GM19397 (cell line): ENCODE measurements around the gene PAQR7.

Experiments
- ATAC-seq: cut with Tn5 transposase; IDR thresholded peaks from one replicate; pipeline ENCODE4 v1.9.1; 2021; ENCODE audit warnings: mild to moderate bottlenecking, moderate library complexity; ENCODE audit not compliant: unreplicated experiment

PAQR7 gene, protein sequence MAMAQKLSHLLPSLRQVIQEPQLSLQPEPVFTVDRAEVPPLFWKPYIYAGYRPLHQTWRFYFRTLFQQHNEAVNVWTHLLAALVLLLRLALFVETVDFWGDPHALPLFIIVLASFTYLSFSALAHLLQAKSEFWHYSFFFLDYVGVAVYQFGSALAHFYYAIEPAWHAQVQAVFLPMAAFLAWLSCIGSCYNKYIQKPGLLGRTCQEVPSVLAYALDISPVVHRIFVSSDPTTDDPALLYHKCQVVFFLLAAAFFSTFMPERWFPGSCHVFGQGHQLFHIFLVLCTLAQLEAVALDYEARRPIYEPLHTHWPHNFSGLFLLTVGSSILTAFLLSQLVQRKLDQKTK

DNA sequence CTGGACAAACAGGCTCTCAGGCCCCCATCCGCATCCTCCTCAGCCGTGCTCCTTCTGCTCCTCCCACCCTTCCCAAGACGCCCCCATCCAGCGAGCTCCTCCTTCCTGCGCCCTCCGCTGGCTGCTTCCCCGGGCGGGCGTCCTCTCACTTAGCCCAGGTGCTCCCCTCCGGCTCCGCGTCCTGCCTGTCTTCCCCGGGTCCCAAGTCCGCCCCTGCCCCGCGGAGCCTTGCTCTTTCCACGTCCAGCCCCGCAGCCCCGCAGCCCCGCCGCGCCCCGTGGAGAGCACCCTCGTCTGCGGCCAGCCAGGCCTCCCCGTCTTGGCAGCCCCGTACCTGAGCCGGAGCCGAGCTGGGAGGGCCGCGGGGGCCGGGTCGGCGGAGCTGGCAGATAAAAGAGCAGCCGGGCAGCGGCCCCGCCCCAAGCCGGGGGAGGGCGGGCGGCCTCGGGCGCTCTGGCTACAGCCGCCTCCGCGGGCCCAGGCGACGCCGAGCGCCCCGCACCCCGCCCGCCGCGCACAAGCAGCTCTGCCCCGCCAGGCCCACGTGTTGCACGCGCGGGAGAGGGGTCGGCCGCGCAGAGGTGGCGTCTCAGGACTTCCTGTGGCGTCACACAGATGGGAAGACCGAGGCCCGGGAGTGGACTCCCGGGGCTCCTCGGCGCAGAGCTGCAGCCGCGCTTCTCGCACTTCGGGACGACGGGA lies at the start of gene PAQR7:
PAQR7 (minus strand) TSS at position 555 of the 702 bp plus-strand sequence. CDS start 11,869 bp downstream, outside the sequence.
- peak; percentile 66 for ATAC-seq

GRCh38 chr1:25924454-25924853 lies 48.9 kb upstream of the PAQR7 start:
- ATAC-seq = no peak

DNA sequence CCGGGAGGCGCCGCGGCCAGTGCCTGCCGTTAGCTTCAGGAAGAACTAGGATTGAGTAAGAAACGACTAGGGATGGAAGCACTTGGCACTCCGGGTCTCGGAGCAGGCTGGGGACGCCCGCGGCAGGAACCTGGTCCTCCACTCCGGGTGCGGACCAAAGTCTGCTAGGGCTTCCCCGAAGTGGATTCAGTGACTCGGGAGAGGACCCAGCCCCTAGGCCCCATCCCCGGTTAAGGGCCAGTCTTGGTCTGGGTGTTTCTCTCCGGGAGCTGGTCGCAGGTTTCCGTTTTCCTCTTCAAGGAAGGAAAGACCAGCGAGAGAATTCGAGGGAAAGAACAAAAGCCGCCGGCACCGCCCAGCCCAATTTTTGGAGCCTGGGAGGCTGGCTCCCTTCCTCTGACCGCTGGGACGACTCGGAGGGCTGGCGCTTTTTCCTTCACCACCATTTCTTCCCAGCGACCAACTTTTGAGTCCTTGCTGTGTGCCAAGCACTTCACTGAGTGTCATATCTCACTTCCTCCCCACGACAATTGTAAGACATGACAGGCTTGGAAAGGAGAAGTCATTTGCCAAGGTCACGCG lies 47.6 kb upstream of the PAQR7 start:
- ATAC-seq = no peak

DNA sequence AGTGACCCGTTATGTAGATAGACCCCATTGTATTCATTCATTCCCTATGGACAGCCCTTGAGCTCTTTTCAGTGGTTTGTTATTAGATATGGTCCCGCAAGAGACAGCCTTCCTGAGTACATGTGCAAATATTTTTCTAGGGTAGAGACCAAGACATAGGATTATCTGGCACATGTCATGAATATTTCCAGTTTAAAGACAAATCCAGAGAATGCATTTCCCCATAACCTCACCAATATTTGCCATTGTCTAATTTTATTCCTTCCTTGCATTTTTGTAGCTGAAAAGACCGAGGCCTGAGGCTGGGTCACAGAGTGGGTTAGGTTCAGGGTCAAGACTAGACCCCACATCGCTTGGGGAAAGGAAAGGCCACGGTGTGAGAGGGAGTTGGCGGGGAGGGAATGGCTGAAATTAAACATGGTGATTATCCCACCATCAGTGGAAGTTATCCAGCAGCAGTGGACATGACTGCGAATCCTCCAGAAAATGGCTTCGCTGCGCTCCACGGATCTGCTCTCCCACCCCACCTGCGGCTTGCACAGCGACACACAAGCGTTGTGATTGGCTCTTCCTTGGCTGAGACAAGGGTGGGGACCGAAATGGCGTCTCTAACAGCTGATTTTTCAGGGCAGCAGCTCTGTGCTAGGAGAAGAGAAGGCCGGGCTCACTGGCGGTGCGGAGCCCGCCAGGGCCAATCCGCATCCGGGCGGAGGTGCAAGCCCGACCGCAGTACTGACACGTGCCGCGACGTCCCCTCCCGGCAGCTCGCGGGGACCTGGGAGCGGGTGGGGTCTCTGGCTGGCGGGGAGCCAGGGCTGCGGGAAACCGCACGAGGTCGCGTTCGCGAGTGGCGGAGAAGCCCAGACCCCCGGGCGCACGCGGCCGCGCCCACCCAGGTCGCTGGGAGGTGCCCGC lies 46.8 kb upstream of the PAQR7 start:
- ATAC-seq = no peak

DNA sequence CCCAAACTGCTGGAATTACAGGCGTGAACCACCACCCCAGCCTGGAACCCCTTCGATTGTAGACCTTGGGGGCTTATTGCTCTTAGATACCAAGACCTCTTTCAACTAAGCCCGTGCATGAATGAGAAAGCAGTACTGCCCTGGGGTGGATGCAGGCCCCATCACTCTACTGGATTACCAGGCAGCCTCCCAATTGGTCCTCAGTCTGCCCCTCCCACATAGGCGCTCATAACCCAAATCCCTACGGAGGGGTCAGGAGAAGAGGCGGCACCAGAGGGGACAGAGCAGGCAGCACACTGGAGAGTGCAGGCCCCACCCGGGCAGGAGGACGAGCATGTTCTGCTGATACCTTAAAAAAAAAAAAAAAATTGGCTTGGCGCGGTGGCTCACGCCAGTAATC lies 43.1 kb upstream of the PAQR7 start:
- no peak for ATAC-seq

GRCh38 chr1:25917996-25918395 lies 42.5 kb upstream of the PAQR7 start:
- ATAC-seq = no peak

GRCh38 chr1:25916460-25916859 lies 41.0 kb upstream of the PAQR7 start:
- ATAC-seq = no peak

GRCh38 chr1:25914074-25914995 lies 38.8 kb upstream of the PAQR7 start:
- ATAC-seq = no peak

GRCh38 chr1:25913206-25913605 lies 37.7 kb upstream of the PAQR7 start:
- no peak for ATAC-seq

- no peak for ATAC-seq
Observed at GRCh38 chr1:25912076-25912831, 36.7 kb upstream of the PAQR7 start.

DNA sequence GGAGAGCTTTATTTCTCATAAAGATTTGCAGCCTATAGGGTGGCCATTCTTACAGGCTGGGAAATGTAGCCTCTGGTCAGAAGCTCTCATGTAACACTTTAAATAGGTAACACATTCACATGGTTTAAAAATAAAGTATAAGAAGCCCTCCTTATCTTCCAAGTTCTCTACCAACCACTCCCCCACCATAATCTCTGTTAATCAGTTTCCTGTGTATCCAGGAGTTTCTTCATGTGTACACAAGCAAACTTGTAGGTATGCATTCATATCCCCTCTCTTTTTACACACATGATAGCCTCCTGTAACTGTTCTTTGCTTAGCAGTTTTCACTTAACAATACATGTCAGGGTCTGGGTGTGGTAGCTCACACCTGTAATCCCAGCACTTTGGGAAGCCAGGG lies 35.7 kb upstream of the PAQR7 start:
- no peak for ATAC-seq

DNA sequence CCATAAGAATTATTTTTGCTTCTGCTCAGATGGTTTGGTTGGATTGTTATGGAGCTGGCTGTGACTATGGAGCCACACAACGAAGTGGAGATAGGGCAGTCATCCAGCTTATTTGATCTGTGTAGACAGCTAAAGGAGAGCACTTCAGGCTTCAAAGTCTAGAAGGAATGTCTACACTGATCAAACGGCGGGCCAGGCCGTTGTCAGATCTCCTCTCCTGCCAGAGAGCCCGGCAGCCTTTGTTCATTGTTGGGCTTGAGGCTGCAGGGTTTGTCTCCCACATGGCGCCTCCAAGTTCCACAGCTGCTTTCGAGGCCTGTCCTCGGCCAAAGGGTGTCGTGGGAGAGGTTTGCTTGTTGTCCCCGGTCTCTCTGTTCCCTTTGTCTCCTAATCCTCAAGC lies 33.5 kb upstream of the PAQR7 start:
- ATAC-seq = no peak

DNA sequence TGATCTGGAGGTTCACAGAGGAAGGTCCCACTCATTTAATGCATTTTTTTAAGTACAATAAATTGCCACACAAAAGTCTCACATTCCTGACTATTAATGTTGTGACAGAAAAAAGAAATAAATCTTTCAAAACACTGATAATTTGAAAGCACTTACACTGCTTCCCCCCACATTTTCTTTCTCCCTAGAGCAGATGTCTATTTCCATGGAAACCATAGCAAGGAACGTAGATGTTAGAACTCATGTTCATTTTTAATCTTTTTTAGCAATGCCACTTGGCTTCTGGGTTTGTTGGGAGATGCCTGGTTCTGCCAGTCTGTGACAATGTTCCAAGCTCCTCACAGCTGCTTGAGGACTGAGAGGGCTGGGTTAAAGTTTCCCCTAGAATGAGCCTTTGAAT lies 32.7 kb upstream of the PAQR7 start:
- no peak for ATAC-seq

DNA sequence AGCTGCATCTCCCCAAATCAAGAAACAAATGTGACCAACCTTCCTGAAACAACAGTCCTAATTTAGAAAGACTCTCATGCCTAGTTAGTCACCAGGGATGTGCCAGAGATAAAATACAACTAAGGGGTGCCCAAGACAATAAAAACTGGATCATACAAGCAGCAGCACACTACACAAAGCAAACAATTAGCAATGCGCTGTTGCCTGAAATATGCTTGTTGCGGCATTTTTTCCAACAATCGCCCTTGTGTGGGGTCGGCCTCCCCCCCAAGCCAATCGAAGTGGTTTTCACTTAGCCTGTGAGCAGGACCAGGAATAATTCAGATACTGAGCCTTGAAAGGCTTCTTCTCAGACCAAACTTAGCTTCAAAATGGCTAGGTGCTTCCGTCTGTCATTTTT lies 32.1 kb upstream of the PAQR7 start:
- no peak for ATAC-seq

DNA sequence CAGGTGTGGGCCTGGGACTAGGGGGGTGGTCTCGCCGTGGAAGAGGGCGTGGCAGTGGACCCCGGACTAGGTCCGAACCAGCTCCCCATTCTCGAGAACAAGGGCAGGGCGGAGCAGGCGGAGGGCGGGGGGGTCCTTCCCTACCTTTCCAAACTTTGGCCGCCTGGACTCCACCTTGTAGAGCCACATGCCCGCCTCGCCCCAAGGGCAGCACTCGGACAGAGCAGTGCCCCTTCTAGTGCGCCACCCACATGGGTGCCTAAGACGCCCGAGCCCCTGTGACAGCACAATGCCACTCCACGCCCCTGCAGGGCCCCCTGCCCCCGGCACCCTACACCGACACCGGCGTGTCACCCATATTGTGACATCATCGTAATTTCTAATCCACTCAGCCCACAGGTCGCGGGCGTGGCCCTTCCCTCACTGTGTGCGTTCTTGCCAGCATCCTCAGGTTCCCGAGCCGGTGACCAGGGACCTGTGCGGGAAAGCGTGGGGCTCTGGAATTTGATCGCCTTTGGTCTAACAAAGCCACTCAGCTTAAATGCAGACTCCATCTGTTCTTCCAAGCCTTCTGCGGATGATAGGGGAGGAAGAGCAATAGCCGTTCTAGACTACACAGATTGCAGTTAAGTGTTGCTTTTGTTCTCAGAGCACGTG lies 31.3 kb upstream of the PAQR7 start:
- no peak for ATAC-seq

DNA sequence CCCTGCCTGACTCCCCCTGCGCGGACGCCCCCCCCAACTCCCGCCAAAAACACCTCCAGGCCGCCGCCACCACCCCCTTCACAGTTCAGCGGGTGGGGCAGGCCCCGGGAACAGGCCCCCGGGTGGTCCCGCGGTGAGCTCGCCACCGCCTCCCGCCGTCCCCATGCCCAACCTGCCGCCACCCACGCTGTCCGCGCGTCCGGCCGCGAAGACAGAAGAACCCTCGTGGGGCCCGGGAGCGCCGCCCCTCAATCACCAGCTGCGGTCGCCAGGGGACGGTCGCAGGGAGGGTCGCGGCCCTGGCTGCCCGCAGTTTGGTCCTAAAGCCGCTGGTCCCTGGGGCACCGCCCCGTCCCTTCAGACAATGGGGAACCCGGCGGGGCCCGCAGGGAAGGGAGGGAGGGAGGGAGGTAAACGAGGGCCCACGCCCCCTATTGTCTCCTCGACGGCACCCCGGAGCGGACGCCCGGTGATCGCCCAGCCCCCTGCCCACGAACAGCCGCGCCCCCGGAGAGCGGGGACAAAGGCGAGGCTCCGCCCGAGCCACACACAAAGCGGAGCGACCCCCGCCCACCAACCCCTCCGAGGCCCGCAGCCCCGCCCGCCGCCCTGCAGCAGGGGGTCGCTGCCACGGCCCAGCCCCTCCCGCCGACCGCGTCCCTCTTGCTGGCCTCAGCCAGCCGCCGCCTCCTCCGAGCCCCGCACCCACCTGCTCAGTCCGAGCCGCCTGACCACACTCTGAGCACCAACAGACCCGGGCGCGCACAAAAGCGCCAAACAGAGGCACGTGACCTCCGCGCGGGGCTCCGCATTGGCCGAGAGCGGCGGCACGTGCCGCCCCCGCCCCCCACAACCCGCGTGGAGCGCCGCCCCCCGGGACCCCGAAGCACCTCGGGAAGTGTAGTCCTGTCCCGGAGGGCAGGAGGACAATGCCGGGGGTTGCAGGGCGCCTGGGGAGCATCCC lies 30.5 kb upstream of the PAQR7 start, which contains the start of gene STMN1:
STMN1 (minus strand) TSS at position 740 of the 964 bp plus-strand sequence. CDS start 1,743 bp downstream, outside the sequence.
- peak; percentile 74 for ATAC-seq

DNA sequence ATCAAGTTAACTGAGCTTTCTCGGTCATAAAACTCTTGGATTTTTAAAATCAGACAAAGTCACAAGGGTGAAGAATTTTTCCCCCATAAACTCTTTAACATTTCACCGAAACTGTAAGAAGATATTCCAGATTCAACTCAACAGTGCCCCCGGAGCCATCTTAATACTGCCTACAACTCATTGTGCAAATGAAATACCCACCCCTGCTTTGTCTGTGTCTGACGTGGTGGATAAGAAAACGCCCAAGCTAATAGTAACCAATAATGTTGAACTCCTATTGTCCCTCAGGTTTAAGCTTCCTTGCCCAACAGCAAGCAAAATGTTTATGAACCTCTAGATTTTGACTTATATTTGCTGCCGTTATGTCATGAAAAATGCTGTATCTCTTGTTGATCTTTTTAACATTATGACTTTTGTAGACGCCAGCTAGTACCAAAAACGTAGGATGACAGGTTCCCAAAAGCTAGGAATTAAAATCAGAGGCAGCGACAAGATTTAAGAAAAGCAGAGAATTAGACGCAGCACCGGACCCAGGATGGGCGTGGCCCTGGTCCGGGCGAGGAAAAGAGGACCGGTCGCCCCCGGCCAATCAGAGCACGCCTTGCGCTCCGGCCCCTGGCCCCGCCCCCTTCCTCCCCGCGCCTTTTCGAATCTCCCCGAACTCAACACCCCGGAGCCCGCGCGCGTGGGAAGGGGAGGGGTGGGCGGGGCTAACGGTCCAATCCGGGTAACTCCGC lies 29.6 kb upstream of the PAQR7 start:
- ATAC-seq = peak; percentile 71
